ENCODE data around the gene TADA3. TPM values are rescaled to one million over a fixed set of nuclear protein-coding genes. Genes with fewer than 3 reads are reported as not detected.

TADA3 gene
- total and polyA plus RNA-seq, 4 donors = 41.6 to 62.3 (median 53.2) TPM

- no peak for DNase-seq
- no peak overlapping the region for H3K9ac ChIP-seq (ENCODE audit: insufficient read depth in 1 of 2, low read length in 2 of 2)
- peaks cover 0 to 5% (median 3%) of the 10 kb centered on the region in 5 donors for H3K4me1 ChIP-seq (ENCODE audit: control insufficient read depth in 5 of 5, insufficient read depth in 5 of 5, low read length in 5 of 5)
- TF ChIP-seq CTCF (IDR thresholded peaks at IDR 0.05; ENCODE audit: control extremely low read depth, extremely low read depth) = no peak
- 91 to 93% methylated on average over 12 to 13 of the region's 13 CpGs for WGBS, 2 donors
- no peak overlapping the region for H3K27ac ChIP-seq (ENCODE audit: low read depth in 1 of 2, low read length in 1 of 2)
- H3K9me3 ChIP-seq (ENCODE audit: control insufficient read depth in 4 of 4, insufficient read depth in 3 of 4, low read length in 3 of 4) = no peaks in the 10 kb centered on the region
- H3K27me3 ChIP-seq (ENCODE audit: control insufficient read depth in 3 of 3, insufficient read depth in 3 of 3, low read length in 2 of 3) = no peaks in the 10 kb centered on the region
- H3K4me3 ChIP-seq = no peak overlapping the region
- ATAC-seq (ENCODE audit: insufficient read depth, low FRiP score) = no peak
- H3K36me3 ChIP-seq (ENCODE audit: control insufficient read depth in 4 of 4, insufficient read depth in 4 of 4, low read length in 4 of 4) = peaks cover 13 to 57% (median 39%) of the 10 kb centered on the region in 4 donors
Observed at GRCh38 chr3:9757427-9757826, 34.8 kb downstream of the TADA3 start.

- no peak overlapping the region for H3K9ac ChIP-seq (ENCODE audit: insufficient read depth in 1 of 2, low read length in 2 of 2)
- peaks cover 21 to 59% (median 38%) of the 10 kb centered on the region in 4 donors for H3K36me3 ChIP-seq (ENCODE audit: control insufficient read depth in 4 of 4, insufficient read depth in 4 of 4, low read length in 4 of 4)
- DNase-seq = no peak
- H3K27me3 ChIP-seq (ENCODE audit: control insufficient read depth in 3 of 3, insufficient read depth in 3 of 3, low read length in 2 of 3) = no peaks in the 10 kb centered on the region
- peaks cover 0 to 18% (median 4%) of the 10 kb centered on the region in 5 donors for H3K4me1 ChIP-seq (ENCODE audit: control insufficient read depth in 5 of 5, insufficient read depth in 5 of 5, low read length in 5 of 5)
- peak overlapping the region in 1 of 2 donors; percentile 11 for H3K27ac ChIP-seq (ENCODE audit: low read depth in 1 of 2, low read length in 1 of 2)
- no peak for TF ChIP-seq CTCF (IDR thresholded peaks at IDR 0.05; ENCODE audit: control extremely low read depth, extremely low read depth)
- ATAC-seq (ENCODE audit: insufficient read depth, low FRiP score) = no peak
- no peak overlapping the region for H3K4me3 ChIP-seq
- no peaks in the 10 kb centered on the region for H3K9me3 ChIP-seq (ENCODE audit: control insufficient read depth in 4 of 4, insufficient read depth in 3 of 4, low read length in 3 of 4)
- WGBS, 2 donors = 36 to 45% methylated on average over 8 of the region's 8 CpGs
Observed at GRCh38 chr3:9754678-9755077, 37.6 kb downstream of the TADA3 start.

- ATAC-seq (ENCODE audit: insufficient read depth, low FRiP score) (no peak), DNase-seq (no peak)
- Histone ChIP-seq H3K4me3 (peak overlapping the region; percentile 61), H3K4me1 (ENCODE audit: control insufficient read depth in 5 of 5, insufficient read depth in 5 of 5, low read length in 5 of 5) (peaks cover 0 to 31% (median 9%) of the 10 kb centered on the region in 5 donors), H3K9ac (ENCODE audit: insufficient read depth in 1 of 2, low read length in 2 of 2) (peak overlapping the region in 1 of 2 donors; percentile 54), H3K27me3 (ENCODE audit: control insufficient read depth in 3 of 3, insufficient read depth in 3 of 3, low read length in 2 of 3) (no peaks in the 10 kb centered on the region), H3K9me3 (ENCODE audit: control insufficient read depth in 4 of 4, insufficient read depth in 3 of 4, low read length in 3 of 4) (no peaks in the 10 kb centered on the region), H3K27ac (ENCODE audit: low read depth in 1 of 2, low read length in 1 of 2) (peak overlapping the region; percentile 62 to 91), H3K36me3 (ENCODE audit: control insufficient read depth in 4 of 4, insufficient read depth in 4 of 4, low read length in 4 of 4) (peaks cover 19 to 54% (median 34%) of the 10 kb centered on the region in 4 donors)
- WGBS, 2 donors = 41 to 53% methylated on average over 17 of the region's 17 CpGs
- no peak for TF ChIP-seq CTCF (IDR thresholded peaks at IDR 0.05; ENCODE audit: control extremely low read depth, extremely low read depth)
Observed at GRCh38 chr3:9750556-9751411, 41.5 kb downstream of the TADA3 start.
